Kasumi-1 (cell line): Measurements from ENCODE around the gene ZNF28.
"Not testable (repeated sequence)": the region's sequence is repeated elsewhere in the genome, so short reads cannot be mapped to it uniquely, and the experiment has no call there.

Experiments
- DNase-seq, 2 experiments: peaks; one replicate each; lab custom pipeline; 2025; lab: John Stamatoyannopoulos, UW

Gene ZNF28

DNA sequence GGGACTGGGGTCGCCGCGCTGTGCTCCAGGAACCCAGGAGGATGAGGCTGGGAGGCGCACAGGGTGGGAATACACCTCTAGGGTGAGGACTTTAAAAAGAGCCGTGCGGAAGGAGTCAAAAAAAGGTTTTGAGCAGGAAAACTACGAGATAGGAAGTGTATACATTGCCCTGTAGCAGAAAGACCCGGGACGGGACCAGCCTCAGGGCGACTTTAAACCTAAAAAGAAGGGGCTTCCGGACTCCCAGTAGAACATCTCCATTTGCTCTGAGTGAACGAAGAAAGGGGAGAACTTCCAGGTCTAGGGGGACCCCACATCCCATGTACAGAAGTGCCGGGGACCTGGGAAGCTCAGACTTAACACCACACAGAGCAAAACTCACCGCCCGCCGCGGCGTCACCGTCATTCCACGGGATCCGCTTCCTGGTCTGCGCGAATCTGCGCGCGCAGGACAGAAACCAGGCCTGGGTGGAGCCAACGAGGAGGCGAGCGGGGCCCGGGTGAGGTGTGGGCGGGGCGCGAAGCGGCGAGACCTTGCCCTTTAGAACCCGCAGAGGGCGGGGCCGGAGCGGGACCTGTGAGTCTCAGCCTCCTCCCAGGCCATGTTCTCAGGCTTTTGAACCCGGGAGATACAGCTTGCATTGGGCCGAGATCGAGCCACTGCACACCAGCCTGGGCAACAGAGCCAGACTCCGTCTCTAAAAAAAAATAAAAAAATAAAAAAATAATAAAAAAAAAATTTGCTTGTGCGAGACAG, at the start of gene ZNF28:
ZNF28 (minus strand) TSS at position 430 of the 757 bp plus-strand sequence. CDS start 3,675 bp downstream, outside the sequence.
- DNase-seq = not testable (repeated sequence)

DNA sequence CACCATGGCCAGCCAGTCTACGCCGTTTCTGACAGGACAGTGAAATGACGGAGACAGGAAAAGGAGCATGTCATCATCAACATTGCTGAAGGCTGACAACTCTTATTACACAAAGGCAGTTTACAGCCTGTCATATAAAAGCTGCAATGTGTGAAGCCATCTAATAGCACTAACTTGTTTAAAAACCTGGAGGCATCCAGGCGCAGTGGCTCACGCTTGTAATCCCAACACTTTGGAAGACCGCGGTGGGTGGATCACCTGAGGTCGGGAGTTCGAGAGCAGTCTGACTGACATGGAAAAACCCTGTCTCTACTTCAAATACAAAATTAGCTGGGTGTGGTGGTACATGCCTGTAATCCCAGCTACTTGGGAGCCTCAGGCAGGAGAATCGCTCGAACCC, 46.6 kb upstream of the ZNF28 start:
- DNase-seq = not testable (repeated sequence)

DNA sequence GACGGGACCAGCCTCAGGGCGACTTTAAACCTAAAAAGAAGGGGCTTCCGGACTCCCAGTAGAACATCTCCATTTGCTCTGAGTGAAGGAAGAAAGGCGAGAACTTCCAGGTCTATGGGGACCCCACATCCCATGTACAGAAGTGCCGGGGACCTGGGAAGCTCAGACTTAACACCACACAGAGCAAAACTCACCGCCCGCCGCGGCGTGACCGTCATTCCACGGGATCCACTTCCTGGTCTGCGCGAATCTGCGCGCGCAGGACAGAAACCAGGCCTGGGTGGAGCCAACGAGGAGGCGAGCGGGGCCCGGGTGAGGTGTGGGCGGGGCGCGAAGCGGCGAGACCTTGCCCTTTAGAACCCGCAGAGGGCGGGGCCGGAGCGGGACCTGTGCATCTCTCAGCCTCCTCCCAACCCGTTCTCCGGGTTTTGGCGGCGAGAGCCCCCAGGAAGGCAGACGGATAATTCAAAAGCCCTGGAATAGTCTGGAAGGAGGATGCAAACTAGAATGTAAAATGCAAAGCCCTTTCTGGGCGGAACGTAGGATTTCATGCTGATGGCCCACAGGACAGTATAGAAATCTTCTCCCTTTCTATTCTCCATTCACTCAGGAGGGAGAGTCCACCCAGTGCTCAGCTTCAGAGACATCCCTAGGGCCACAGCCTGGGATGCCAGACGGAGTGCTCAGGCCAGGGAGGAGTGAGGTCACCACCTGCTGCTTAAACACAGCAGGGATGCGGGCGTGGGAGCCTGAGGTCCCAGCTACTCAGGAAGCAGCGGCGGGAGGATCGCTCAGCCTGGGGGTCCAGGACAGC, 36.2 kb upstream of the ZNF28 start, which contains the start of gene ZNF468:
ZNF468 (minus strand) TSS at position 242 of the 814 bp plus-strand sequence. CDS start 3,347 bp downstream, outside the sequence.
- DNase-seq = not testable (repeated sequence)

DNA sequence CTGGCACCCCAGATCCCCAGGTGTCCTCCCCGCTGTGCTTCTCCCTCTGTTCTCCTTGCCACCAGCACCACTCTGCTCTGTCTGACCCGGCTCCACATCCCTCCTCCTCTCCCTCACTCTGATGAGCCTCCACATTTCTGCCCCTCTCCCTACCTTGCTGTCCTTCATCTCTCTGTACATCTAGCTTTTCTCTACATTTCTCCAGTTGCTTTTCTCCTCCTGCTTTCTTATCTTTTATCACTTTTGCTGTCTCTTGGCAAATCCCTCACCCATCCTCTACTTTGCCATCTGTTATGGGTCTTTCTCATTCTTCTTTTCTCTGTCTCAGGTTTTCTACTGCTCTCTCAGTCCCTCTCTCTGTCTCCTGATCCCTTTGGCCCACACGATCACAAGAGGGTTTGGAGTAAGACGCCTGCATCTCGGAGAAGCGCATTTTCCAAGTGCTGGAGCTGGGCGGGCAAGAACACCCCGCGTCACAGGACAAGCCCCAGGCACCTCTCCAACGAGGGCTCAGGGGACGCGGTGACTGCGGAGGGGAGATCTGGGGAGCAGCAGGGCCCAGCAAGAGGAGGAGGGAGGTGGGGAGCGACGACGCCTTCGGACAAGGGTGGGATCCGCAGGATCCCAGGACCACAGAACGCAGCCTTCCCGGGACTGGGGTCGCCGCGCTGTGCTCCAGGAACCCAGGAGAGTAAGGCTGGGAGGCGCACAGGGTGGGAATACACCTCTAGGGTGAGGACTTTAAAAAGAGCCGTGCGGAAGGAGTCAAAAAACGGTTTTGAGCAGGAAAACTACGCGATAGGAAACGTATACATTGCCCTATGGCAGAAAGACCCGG, 35.3 kb upstream of the ZNF28 start:
- not testable (repeated sequence) for DNase-seq

DNA sequence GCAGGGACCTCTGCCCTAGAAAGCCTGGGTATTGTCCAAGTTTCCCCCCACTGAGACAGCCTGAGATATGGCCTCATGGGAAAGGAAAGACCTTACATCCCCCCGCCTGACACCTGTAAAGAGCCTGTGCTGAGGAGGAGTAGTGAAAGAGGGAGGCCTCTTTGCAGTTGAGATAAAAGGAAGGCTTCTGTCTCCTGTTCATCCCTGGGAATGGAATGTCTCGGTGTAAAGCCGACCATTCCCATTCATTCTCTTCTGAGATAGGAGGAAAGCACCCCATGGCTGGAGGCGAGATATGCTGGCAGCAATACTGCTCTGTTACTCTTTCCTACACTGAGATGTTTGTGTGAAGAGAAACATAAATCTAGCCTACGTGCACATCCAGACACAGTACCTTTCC, 25.9 kb upstream of the ZNF28 start:
- not testable (repeated sequence) for DNase-seq

DNA sequence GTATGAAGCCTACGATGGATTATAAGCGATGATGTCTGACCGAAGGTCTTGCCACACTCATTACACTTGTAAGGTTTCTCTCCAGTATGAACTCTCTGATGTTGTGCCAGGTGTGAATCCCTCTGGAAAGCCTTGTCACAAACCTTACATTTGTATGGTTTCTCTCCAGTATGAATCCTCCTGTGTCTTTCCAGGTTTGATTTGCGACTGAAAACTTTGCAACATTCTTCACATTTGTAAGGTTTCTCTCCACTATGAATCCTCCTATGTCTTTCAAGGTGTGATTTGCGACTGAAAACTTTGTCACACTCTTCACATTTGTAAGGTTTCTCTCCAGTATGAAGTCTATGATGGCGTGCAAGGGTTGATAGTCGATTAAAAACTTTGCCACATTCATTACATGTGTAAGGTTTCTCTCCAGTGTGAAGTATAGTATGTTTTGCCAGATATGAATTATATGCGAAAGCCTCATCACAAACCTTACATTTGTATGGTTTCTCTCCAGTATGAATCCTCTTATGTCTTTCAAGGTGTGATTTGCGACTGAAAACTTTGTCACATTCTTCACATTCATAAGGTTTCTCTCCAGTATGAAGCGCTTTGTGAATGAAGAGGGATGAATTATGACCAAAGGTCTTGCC, 19.5 kb upstream of the ZNF28 start:
- not testable (repeated sequence) for DNase-seq

DNA sequence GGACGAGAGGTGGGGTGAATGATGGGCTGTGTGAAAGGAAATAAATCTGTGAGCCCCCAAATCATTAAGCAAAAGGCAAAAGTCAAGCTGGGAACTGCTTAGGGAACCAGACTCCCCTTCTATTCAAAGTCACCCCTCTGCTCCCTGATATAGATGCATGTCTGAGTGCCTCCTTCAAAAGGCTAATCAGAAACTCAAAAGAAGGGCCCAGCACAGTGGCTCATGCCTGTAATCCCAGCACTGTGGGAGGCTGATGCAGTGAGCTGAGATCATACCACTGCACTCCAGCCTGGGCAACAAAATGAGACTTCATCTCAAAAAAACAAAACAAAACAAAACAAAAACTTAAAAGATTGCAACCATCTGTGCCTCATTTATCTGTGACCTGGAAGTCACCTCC, 12.9 kb upstream of the ZNF28 start:
- not testable (repeated sequence) for DNase-seq

DNA sequence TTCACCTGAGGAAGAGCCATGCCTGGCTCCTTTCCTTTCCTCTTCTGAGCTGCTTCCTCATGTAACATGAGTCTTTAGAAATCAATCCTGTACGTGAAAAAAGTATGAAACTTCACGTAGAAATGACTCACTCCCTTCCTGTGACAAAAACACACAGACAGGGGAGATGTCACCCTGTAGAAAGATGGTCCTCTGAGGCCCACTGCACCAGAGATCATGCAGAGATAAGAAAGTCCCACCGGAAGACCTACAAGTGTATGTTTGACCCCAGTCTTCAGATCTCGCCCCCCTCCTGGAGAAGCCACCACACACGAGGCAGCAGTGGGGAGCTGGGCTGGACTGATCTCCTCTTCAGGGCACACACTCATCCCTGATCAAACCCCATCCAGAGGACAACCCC, 12.1 kb upstream of the ZNF28 start:
- DNase-seq = not testable (repeated sequence)

DNA sequence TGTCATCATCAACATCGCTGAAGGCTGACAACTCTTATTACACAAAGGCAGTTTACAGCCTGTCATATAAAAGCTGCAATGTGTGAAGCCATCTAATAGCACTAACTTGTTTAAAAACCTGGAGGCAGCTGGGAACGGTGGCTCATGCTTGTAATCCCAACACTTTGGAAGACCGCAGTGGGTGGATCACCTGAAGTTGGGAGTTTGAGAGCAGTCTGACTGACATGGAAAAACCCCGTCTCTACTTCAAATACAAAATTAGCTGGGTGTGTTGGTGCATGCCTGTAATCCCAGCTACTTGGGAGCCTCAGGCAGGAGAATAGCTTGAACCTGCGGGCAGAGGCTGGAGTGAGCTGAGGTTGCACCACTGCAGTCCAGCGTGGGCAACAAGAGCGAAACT, 8.4 kb upstream of the ZNF28 start:
- not testable (repeated sequence) for DNase-seq

DNA sequence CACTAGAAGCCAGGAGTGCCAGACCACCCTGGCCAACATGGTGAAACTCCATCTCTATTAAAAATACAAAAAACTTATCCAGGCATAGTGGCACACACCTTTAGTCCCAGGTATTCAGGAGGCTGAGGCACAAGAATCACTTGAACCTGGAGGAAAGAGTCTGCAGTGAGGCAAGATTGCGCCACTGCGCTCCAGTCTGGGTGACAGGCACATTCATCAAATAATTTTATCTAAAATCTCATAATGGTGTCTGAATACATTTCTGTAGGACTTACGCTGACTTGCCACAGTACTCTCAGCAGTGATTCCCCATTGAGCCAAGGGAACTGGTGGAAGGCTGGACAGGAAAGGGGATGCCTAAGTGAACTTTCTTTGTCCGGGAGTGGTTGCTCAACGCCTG, 4.3 kb upstream of the ZNF28 start:
- DNase-seq = no peak

DNA sequence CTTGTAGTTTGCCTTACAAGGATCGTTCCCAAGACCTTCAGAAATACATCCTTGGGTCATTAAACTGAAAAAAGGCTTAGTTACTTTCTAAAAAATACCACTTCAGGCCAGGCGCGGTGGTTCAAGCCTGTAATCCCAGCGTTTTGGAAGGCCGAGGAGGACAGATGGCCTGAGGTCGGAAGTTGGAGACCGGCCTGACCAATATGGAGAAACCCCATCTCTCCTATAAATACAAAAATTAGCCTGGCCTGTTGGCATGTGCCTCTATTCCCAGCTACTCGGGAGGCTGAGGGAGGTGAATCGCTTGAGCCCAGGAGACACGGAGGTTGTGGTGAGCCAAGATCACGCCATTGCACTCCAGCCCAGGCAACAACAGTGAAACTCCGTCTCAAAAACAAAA, 2.2 kb upstream of the ZNF28 start:
- DNase-seq = no peak

DNA sequence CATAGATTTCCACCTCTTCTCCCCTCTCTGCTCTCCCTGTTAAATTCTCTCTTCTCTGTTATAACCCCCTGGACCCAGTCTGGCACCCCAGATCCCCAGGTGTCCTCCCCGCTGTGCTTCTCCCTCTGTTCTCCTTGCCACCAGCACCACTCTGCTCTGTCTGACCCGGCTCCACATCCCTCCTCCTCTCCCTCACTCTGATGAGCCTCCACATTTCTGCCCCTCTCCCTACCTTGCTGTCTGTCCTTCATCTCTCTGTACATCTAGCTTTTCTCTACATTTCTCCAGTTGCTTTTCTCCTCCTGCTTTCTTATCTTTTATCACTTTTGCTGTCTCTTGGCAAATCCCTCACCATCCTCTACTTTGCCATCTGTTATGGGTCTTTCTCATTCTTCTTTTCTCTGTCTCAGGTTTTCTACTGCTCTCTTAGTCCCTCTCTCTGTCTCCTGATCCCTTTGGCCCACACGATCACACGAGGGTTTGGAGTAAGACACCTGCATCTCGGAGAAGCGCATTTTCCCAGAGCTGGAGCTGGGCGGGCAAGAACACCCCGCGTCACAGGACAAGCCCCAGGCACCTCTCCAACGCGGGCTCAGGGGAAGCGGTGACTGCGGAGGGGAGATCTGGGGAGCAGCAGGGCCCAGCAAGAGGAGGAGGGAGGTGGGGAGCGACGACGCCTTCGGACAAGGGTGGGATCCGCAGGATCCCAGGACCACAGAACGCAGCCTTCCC, 795 bp downstream of the ZNF28 start:
- not testable (repeated sequence) for DNase-seq

DNA sequence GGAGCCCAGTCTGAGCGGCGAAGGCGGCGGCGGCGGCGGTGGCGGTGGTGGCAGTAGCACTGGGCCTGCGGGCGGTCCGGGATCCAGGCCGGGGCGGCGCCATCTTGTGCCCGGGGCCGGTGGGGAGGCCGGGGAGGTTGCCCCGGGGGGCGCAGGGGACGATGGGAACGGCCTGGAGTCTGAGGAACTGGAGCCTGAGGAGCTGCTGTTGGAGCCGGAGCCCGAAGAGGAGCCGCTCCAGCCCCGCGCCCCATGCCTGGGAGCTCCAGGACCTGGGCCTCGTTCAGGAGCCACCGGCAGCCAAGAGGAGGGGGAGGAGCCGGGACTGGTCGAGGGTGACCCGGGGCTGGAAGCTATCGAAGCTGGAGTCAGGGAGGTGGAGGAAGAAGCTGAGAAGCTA, 11.6 kb downstream of the ZNF28 start:
- DNase-seq = no peak

DNA sequence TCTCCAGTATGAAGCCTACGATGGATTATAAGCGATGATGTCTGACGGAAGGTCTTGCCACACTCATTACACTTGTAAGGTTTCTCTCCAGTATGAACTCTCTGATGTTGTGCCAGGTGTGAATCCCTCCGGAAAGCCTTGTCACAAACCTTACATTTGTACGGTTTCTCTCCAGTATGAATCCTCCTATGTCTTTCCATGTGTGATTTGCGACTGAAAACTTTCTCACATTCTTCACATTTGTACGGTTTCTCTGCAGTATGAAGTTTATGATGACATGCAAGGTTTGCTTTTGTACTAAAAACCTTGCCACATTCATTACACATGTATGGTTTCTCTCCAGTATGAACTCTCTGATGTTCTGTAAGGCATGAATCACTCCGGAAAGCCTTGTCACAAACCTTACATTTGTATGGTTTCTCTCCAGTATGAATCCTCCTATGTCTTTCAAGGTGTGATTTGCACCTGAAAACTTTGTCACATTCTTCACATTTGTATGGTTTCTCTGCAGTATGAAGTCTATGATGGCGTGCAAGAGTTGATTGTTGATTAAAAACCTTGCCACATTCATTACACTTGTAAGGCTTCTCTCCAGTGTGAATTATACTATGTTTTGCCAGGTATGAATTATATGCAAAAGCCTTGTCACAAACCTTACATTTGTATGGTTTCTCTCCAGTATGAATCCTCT, 21.3 kb downstream of the ZNF28 start:
- DNase-seq = not testable (repeated sequence)

DNA sequence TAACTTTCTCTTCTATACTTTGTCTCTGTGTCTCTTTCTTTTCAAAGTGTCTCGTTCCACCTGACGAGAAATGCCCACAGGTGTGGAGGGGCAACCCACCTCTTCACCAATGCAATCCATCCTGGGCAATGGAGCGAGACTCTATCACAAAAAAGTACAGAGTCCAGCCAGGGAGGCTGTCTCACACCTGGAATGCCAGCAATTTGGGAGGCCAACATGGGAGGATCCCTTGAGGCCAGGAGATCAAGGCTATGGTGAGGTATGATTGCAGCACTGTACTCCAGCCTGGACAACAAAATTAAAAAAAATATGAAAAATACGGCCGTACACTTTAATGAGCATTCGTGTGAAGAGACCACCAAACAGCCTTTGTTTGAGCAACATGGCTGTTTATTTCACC, 32.0 kb downstream of the ZNF28 start:
- DNase-seq = no peak

DNA sequence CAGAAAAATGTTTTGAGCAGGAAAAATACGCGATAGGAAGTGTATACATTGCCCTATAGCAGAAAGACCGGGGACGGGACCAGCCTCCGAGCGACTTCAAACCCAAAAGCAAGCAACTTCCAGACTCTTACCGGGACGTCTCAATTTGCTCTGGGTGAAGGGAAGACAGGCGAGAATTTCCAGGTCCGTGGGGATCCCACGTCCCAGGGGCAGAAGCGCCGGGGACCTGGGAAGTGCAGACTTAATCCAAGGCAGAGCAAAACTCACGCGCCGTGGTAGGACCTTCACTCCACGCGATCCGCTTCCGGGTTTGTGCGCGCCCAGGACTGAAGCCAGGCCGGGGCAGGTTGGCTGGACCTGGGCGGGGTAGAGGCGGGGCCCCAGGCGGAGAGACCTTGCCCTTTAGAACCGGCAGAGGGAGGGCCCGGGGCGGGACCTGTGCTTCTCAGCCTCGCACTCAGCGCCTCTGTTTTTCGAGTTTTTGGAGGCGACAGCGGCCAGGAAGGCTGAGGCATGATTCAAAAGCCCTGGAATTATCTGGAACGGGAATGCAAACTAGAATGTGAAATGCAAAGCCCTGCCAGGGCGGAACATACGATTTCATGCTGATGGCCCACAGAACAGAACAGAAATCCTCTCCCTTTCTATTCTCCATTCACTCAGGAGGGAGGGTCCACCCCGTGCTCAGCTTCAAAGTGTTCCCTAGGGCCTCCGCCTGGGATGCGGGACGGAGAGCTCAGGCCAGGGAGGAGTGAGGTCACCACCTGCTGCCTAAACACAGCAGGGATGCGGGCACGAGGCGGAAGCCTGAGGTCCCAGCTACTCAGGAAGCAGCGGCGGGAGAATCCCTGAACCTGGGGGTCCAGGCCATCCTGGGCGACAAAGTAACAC, 34.7 kb downstream of the ZNF28 start, which contains the start of gene ZNF600:
ZNF600 (minus strand) TSS at position 328 of the 891 bp plus-strand sequence. CDS start 7,903 bp downstream, outside the sequence.
- DNase-seq = not testable (repeated sequence)

DNA sequence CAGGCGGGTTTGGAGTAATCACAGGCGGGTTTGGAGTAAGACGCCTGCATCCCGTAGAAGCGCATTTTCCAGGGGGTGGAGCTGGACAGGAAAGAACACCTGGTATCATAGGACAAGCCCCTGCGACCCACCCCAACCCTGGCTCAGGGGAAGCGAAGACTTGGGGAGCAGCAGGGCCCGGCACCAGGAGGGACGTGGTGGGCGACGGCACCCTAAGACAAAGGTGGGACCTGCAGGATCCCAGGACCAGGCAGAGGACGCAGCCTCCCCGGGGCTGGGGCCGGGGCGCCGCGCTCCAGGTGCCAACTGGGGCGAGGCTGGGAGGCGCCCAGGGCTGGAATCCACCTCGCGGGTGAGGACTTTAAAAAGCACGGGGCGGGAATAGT, 35.4 kb downstream of the ZNF28 start:
- DNase-seq = no peak

DNA sequence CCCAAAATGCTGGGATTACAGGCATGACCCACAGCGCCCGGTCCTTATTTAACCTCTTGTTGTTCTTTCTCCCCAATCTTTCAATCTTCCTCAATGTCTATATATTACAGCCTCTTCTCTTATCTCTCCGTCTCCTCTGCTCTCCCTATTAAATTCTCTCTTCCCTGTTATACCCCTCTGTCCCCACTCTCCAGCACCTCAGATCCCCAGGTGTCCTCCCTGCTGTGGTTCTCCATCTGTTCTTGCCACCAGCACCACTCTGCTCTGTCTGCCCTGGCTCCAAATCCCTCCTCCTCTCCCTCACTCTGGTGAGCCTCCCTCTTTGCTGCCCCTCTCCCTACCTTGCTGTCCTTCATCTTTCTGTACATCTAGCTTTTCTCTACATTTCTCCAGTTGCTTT, 35.9 kb downstream of the ZNF28 start:
- no peak for DNase-seq

DNA sequence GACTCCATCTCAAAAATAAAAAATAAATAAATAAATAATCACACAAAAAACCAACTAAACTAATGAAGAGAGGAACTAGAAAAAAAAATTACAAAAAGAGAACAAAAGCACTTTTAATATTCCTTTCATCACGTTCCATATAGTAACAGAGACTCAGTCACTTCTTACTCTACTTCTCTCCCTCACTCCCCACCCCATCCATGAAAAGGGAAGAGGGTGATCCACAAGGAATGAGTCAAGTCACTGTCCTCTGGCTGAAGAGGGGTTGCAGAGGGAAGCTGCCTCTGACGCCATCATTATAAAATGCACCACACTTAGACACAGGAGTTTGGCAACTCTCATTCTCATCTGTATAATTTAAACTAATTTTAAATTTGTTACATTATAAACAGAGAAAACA, 38.6 kb downstream of the ZNF28 start:
- not testable (repeated sequence) for DNase-seq
